Peyer's patch (tissue), 4 donors: ENCODE data around the gene MIEF2. TPM values are rescaled to one million over a fixed set of nuclear protein-coding genes. Genes with fewer than 3 reads are reported as not detected.

Source experiments
- DNase-seq, 3 donors: peaks; one replicate each; pipeline ENCODE4 v3.0.0-alpha.2; 2017 to 2019
- H3K27ac ChIP-seq, 4 donors: fragments of 200-600 bp; sonication (generic); one replicate each; pipeline ENCODE4 v1.5.1; 2016 to 2019
- H3K27me3 ChIP-seq, 2 donors: fragments of 200-600 bp; sonication (generic); one replicate each; pipeline ENCODE4 v1.5.1; 2019
- H3K36me3 ChIP-seq, 3 donors: fragments of 200-600 bp; sonication (generic); one replicate each; pipeline ENCODE4 v1.5.1; 2016 to 2019
- H3K4me1 ChIP-seq, 4 donors: fragments of 200-600 bp; sonication (generic); one replicate each; pipeline ENCODE4 v1.5.1; 2016 to 2019
- H3K4me3 ChIP-seq, 4 donors: fragments of 200-600 bp; sonication (generic); 1 replicate in 3 of 4; 2 replicates in 1 of 4; pipeline ENCODE4 v1.5.1; 2016 to 2019; ENCODE audit warnings: mild to moderate bottlenecking in 1 of 4
- H3K9me3 ChIP-seq, 4 donors: fragments of 200-600 bp; sonication (generic); one replicate each; pipeline ENCODE4 v1.5.1; 2016 to 2019; ENCODE audit warnings: mild to moderate bottlenecking in 1 of 4
- POLR2A ChIP-seq, 2 donors: fragments of 450-650 bp; IDR thresholded peaks; one replicate each; pipeline ENCODE4 v1.5.1; 2017; ENCODE audit warnings: antibody characterized with exemption in 2 of 2, mild to moderate bottlenecking in 2 of 2, moderate library complexity in 2 of 2
- total RNA-seq, 4 donors: library from RNA; depleted of rRNA; stranded (reverse); fragments of >200 nt; gene quantifications; one replicate each; pipeline ENCODE4 v1.1.0, GENCODE V29; 2016
- TF ChIP-seq, protein P1 (sequence below), 6 experiments: fragments of 450-650 bp in 4 of 6; fragments of 200-600 bp in 2 of 6; sonication (generic) in 1 of 6; IDR thresholded peaks; one replicate each; pipeline ENCODE4 v1.5.1; 2017 to 2019; ENCODE audit warnings: antibody characterized with exemption in 6 of 6, mild to moderate bottlenecking in 3 of 6, moderate library complexity in 1 of 6

MIEF2 gene
- total RNA-seq, 4 donors from 2014 or later: 3.3 to 49.6 (median 22.9) TPM

DNA sequence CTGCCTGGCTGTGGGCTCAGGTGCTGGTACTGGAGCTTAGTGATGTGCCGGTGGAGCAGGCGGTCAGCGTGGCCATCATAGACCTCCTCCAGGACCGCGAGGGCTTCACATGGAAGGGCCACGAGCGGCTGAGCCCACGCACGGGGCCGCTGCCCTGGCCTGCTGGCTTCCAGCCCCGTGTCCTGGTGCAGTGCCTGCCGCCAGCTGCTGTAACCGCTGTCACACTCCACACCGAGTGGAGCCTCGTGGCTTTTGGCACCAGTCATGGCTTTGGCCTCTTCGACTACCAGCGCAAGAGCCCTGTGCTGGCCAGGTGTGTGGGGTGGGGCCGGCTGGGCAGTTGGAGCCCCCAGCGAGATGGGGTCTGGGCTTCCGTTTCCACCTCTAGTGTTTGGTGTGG is 23.0 kb upstream of the MIEF2 start:
- Histone ChIP-seq H3K9me3 (no peaks in the 10 kb centered on the region), H3K27me3 (no peaks in the 10 kb centered on the region), H3K4me1 (no peaks in the 10 kb centered on the region), H3K36me3 (peaks cover 0 to 53% (median 0%) of the 10 kb centered on the region in 3 donors), H3K27ac (no peak overlapping the region), H3K4me3 (no peak overlapping the region)
- TF ChIP-seq, protein P1, sequence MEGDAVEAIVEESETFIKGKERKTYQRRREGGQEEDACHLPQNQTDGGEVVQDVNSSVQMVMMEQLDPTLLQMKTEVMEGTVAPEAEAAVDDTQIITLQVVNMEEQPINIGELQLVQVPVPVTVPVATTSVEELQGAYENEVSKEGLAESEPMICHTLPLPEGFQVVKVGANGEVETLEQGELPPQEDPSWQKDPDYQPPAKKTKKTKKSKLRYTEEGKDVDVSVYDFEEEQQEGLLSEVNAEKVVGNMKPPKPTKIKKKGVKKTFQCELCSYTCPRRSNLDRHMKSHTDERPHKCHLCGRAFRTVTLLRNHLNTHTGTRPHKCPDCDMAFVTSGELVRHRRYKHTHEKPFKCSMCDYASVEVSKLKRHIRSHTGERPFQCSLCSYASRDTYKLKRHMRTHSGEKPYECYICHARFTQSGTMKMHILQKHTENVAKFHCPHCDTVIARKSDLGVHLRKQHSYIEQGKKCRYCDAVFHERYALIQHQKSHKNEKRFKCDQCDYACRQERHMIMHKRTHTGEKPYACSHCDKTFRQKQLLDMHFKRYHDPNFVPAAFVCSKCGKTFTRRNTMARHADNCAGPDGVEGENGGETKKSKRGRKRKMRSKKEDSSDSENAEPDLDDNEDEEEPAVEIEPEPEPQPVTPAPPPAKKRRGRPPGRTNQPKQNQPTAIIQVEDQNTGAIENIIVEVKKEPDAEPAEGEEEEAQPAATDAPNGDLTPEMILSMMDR (IDR thresholded peaks at IDR 0.05): no peak
- TF ChIP-seq POLR2A (IDR thresholded peaks at IDR 0.05): no peak
- DNase-seq: no peak

DNA sequence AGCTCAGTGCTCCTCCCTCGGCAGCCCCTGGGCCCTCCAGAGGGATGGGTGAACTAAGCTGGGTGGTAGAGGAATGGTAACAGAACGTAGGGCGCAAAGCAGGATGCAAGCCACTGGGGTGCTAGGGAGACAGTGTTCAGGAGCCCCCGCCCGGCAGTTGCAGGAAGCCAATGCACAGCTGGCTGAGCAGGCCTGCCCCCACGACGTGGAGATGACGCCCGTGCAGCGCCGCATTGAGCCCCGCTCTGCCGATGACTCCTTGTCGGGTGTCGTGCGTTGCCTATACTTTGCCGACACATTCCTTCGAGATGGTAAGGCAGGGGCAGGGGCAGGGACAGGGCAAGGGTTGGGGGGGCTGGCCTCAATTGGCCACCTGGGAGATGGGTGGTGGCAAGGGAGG is 22.2 kb upstream of the MIEF2 start:
- Histone ChIP-seq H3K4me3 (no peak overlapping the region), H3K4me1 (no peaks in the 10 kb centered on the region), H3K9me3 (no peaks in the 10 kb centered on the region), H3K27me3 (no peaks in the 10 kb centered on the region), H3K27ac (no peak overlapping the region), H3K36me3 (peaks cover 0 to 55% (median 0%) of the 10 kb centered on the region in 3 donors)
- TF ChIP-seq, protein P1 (IDR thresholded peaks at IDR 0.05): no peak
- no peak for TF ChIP-seq POLR2A (IDR thresholded peaks at IDR 0.05)
- no peak for DNase-seq

DNA sequence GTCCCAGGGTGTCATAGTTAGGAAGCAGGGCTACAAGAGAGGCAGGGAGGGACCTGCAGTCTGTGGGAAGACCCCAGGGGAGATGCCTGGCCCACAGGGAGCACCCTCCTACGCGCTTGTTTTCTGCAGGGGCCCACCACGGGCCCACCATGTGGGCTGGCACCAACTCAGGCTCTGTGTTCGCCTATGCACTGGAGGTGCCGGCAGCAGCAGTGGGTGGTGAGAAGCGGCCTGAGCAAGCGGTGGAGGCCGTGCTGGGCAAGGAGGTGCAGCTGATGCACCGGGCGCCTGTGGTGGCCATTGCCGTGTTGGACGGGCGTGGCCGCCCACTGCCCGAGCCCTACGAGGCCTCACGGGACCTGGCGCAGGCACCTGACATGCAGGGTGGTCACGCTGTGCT is 20.0 kb upstream of the MIEF2 start:
- peaks cover 0 to 57% (median 0%) of the 10 kb centered on the region in 3 donors for H3K36me3 ChIP-seq

GRCh38 chr17:18241229-18241871 is 19.1 kb upstream of the MIEF2 start:
- DNase-seq: no peak
- TF ChIP-seq, protein P1 (IDR thresholded peaks at IDR 0.05): no peak
- no peak for TF ChIP-seq POLR2A (IDR thresholded peaks at IDR 0.05)
- H3K27ac ChIP-seq: no peak overlapping the region
- H3K4me1 ChIP-seq: peaks cover 0 to 1% (median 0%) of the 10 kb centered on the region in 4 donors
- no peak overlapping the region for H3K4me3 ChIP-seq
- H3K9me3 ChIP-seq: no peaks in the 10 kb centered on the region
- H3K36me3 ChIP-seq: peaks cover 0 to 62% (median 0%) of the 10 kb centered on the region in 3 donors
- H3K27me3 ChIP-seq: no peaks in the 10 kb centered on the region

More for the DNA sequence above, 20.0 kb upstream of the MIEF2 start:
- Histone ChIP-seq H3K4me3 (no peak overlapping the region), H3K27ac (no peak overlapping the region), H3K9me3 (no peaks in the 10 kb centered on the region), H3K4me1 (no peaks in the 10 kb centered on the region), H3K27me3 (no peaks in the 10 kb centered on the region)
- no peak for TF ChIP-seq POLR2A (IDR thresholded peaks at IDR 0.05)
- TF ChIP-seq, protein P1 (IDR thresholded peaks at IDR 0.05): no peak
- DNase-seq: no peak

DNA sequence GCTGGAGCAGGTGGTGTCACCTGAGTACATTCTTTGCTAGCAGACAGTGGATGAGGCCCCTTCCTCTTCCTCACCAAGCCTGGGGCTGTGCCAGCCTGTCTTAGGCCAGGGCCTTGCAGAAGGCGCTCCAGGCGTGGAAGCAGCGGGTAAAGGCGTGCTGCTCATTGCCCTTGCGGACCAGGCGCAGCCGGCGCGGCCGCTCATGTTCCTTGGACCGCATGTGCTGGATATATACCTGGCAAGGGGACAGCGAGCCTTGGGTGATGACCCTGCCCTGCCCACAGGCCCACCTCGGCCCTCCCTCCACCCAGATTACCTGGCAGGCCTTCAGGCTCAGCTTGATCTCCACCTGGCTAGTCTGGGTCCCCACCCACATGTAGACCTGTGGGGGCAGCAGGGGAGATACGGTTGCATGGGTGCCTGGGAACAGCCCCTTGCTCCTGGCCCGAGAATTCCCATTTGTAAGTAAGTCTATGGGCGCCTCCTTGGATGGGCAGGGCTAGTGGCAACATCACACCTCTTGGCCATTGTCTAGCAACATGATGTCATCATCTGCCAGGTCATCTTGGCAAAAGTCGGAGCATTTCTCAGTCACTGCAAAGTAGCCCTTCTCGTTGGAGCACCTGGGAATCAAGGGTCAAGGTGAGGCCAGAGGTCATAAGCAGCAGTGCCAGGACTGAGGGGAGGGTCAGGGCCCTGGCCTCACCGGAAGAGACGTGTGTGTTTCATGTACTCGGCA is 15.3 kb upstream of the MIEF2 start:
- Histone ChIP-seq H3K4me3 (no peak overlapping the region), H3K9me3 (no peaks in the 10 kb centered on the region), H3K36me3 (peaks cover 0 to 71% (median 0%) of the 10 kb centered on the region in 3 donors), H3K27me3 (no peaks in the 10 kb centered on the region), H3K27ac (no peak overlapping the region), H3K4me1 (peaks cover 0 to 21% (median 0%) of the 10 kb centered on the region in 4 donors)
- no peak for TF ChIP-seq POLR2A (IDR thresholded peaks at IDR 0.05)
- TF ChIP-seq, protein P1 (IDR thresholded peaks at IDR 0.05): no peak
- no peak for DNase-seq
